Cardiac ventricle fibroblast (primary cell): ENCODE data around the gene ERG28. TPM values are rescaled to one million over a fixed set of nuclear protein-coding genes. Genes with fewer than 3 reads are reported as not detected.

Experiments
- total RNA-seq: library from RNA; depleted of rRNA; stranded (reverse); fragments of >200 nt; gene quantifications from 2 replicates; pipeline ENCODE4 v1.2.3, GENCODE V29; 2015

The ERG28 gene
- total RNA-seq, result 10.0 and 11.8 TPM in 2 replicates

GRCh38 chr14:75660630-75661498, at the start of gene ERG28, which contains the start of gene TTLL5:
ERG28 (minus strand) TSS chr14:75660876; CDS start chr14:75657502, 3,374 bp downstream.
TTLL5 (plus strand) TSS chr14:75661246; CDS start chr14:75663150, 1,904 bp downstream.

Other genes starting within 250 kb of the ERG28 start
- gene JDP2, start 232.9 kb downstream of the ERG28 start, total RNA-seq, result 72.1 and 78.1 TPM in 2 replicates
- gene BATF, start 138.4 kb downstream of the ERG28 start, total RNA-seq, result 0.88 TPM in 1 of 2 replicates, not detected in the other
- 3.7 and 4.6 TPM in 2 replicates for gene FLVCR2, start 82.3 kb downstream of the ERG28 start, total RNA-seq
- gene TTLL5, start 370 bp upstream of the ERG28 start, total RNA-seq, result 13.7 and 14.4 TPM in 2 replicates